ENCODE data around the gene LRP1-AS. TPM values are rescaled to one million over a fixed set of nuclear protein-coding genes. Genes with fewer than 3 reads are reported as not detected.
A peak's percentile ranks its signal among the peaks of the same experiment; 100 is the strongest.

The LRP1-AS gene
- total and polyA plus RNA-seq, 7 donors: not detected

DNA sequence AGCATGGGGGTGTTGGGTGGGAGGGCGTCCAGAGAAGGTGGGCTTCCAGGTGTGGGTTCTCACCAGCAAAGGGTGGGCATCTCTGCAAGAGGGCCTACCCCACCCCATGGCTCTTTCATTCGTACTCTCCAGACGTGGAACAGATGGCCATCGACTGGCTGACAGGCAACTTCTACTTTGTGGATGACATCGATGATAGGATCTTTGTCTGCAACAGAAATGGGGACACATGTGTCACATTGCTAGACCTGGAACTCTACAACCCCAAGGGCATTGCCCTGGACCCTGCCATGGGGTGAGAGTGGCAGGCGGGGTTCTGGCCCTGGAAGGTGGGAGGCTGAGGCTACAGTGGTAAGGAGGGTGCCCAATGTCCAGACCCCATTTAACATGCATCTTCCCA, 6.7 kb upstream of the LRP1-AS start:
- Histone ChIP-seq H3K27me3 (no peaks in the 10 kb centered on the region), H3K27ac (peak overlapping the region; percentile 79 to 85 (median 84)), H3K4me1 (peaks cover 0 to 62% (median 55%) of the 10 kb centered on the region in 4 donors), H3K36me3 (peaks cover 37 to 53% (median 39%) of the 10 kb centered on the region in 4 donors), H3K9me3 (no peaks in the 10 kb centered on the region), H3K4me3 (no peak overlapping the region)
- intact Hi-C loops (cut with DNase I): no loop called here
- WGBS, 2 donors: 93% methylated on average over 6 of the region's 6 CpGs
- no peak for TF ChIP-seq POLR2A (IDR thresholded peaks at IDR 0.05)
- no peak for TF ChIP-seq POLR2AphosphoS5 (IDR thresholded peaks at IDR 0.05)
- TF ChIP-seq EP300 (IDR thresholded peaks at IDR 0.05): no peak
- TF ChIP-seq, protein P1, sequence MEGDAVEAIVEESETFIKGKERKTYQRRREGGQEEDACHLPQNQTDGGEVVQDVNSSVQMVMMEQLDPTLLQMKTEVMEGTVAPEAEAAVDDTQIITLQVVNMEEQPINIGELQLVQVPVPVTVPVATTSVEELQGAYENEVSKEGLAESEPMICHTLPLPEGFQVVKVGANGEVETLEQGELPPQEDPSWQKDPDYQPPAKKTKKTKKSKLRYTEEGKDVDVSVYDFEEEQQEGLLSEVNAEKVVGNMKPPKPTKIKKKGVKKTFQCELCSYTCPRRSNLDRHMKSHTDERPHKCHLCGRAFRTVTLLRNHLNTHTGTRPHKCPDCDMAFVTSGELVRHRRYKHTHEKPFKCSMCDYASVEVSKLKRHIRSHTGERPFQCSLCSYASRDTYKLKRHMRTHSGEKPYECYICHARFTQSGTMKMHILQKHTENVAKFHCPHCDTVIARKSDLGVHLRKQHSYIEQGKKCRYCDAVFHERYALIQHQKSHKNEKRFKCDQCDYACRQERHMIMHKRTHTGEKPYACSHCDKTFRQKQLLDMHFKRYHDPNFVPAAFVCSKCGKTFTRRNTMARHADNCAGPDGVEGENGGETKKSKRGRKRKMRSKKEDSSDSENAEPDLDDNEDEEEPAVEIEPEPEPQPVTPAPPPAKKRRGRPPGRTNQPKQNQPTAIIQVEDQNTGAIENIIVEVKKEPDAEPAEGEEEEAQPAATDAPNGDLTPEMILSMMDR (IDR thresholded peaks at IDR 0.05): no peak
- peak; percentile 62 for DNase-seq

DNA sequence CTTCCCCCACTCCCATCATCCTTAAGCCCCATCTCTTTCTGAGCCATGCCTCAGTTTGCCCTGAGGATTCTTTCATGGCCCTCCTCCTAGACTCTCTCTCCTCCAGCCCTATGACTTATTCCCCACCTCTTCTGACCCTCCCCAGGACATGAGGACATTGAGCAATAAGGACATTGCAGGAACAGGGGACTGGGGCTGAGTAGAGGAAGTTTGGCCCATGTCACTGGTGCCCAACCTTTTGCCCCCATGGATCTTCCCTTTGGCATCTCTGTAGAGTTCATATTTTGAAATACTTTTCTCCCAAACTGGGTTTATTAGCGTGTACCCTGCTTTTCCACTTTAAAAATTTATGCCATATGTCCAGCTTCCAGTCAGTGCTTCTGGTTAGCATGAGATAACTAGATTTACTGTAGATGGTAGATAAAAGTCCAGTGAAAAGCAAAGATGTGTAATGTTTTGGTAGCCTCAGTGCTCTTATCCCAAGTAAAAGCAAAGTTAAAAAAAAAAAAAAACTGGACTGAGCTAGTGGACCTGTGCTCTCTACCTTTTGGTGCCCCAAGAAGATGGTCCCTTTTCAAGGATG, 6.1 kb upstream of the LRP1-AS start:
- no peaks in the 10 kb centered on the region for H3K27me3 ChIP-seq
- no peaks in the 10 kb centered on the region for H3K9me3 ChIP-seq
- TF ChIP-seq, protein P1 (IDR thresholded peaks at IDR 0.05): no peak
- TF ChIP-seq POLR2A (IDR thresholded peaks at IDR 0.05) (no peak), POLR2AphosphoS5 (IDR thresholded peaks at IDR 0.05) (no peak), EP300 (IDR thresholded peaks at IDR 0.05) (no peak)
- 88 to 93% methylated on average over 1 of the region's 1 CpG for WGBS, 2 donors
- peak; percentile 64 for DNase-seq
- peak overlapping the region; percentile 79 to 85 (median 84) for H3K27ac ChIP-seq
- peaks cover 0 to 64% (median 58%) of the 10 kb centered on the region in 4 donors for H3K4me1 ChIP-seq
- intact Hi-C loops (cut with DNase I): no loop called here
- H3K36me3 ChIP-seq: peaks cover 31 to 47% (median 33%) of the 10 kb centered on the region in 4 donors
- no peak overlapping the region for H3K4me3 ChIP-seq

DNA sequence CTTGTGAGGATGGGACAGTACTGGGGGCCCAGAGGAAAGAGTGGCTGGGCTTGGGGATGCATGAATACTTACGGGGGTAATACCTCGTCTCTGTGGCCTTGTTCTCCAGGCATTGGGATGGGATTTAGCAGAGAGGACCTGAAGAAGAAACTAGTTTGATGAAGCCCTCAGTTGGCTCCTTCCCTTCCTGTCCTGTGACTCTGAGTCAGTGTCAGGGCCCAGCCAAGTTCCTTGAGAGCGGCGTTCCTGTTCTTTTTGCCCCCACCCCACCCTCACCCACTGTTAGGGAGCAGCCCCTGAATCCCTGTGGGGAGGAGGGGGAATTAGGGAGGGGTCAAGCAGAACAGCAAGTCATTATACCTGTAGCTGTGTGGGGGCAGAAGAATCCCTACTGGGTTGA, 5.2 kb upstream of the LRP1-AS start:
- H3K36me3 ChIP-seq: peaks cover 27 to 40% (median 31%) of the 10 kb centered on the region in 4 donors
- no peaks in the 10 kb centered on the region for H3K9me3 ChIP-seq
- peak; percentile 89 for DNase-seq
- H3K27me3 ChIP-seq: no peaks in the 10 kb centered on the region
- intact Hi-C loops (cut with DNase I): no loop called here
- no peak overlapping the region for H3K4me3 ChIP-seq
- peak overlapping the region; percentile 79 to 85 (median 84) for H3K27ac ChIP-seq
- TF ChIP-seq POLR2A (IDR thresholded peaks at IDR 0.05) (no peak), POLR2AphosphoS5 (IDR thresholded peaks at IDR 0.05) (peak in 3 of 4 donors; percentile 5 to 27 (median 13))
- peaks cover 0 to 67% (median 62%) of the 10 kb centered on the region in 4 donors for H3K4me1 ChIP-seq
- WGBS, 2 donors: 78 to 82% methylated on average over 4 of the region's 4 CpGs

DNA sequence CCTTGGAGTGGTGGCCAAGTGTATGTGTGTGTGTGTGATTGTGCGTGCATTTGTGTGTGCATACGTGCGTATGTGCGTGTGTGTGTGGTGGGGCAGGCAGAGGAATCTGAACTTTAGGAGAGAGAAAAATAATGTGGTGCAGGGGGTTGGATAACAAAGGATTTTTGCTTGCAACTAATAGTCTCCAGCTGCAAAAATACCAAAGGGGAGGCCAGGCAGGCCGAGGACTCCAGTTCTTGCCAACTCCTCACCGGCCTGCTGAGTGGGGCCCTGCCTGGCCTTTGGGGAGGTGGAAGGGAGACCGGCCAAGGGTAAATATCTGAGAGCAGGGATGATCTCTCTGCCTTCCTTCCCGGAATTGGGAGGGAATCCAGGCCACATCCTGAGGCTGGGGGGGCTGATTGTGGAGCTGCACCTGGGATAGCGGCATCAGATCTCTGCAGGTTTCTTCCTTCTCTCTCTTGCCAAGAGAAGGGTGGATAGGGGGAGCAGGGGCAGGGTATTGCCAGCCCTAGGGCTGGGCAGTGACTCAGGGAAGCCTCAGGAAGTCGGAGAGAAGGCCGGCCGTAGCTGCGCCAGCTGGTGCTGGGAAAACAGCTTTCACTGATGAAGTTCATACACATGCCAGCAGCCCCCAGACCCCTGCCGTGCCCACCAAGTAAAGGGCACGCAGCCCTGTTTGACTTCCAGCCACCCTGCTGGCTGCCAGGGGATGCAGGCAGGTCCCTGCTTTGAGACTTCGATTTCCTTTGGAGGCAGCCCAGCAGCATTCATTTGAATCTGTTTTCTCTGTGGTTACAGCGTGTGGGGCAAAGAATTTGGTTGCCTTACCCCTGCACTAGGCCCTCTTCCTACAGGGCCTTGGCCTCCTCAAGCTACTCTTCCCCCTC, 4.6 kb upstream of the LRP1-AS start:
- peaks cover 27 to 40% (median 31%) of the 10 kb centered on the region in 4 donors for H3K36me3 ChIP-seq
- H3K4me1 ChIP-seq: peaks cover 0 to 73% (median 68%) of the 10 kb centered on the region in 4 donors
- H3K9me3 ChIP-seq: no peaks in the 10 kb centered on the region
- no peak overlapping the region for H3K4me3 ChIP-seq
- 76 to 86% methylated on average over 17 of the region's 17 CpGs for WGBS, 2 donors
- TF ChIP-seq POLR2AphosphoS5 (IDR thresholded peaks at IDR 0.05): peak in 2 of 4 donors; percentile 20 to 23
- TF ChIP-seq, protein P1 (IDR thresholded peaks at IDR 0.05): no peak
- peak overlapping the region; percentile 79 to 85 (median 84) for H3K27ac ChIP-seq
- intact Hi-C loops (cut with DNase I): no loop called here
- H3K27me3 ChIP-seq: no peaks in the 10 kb centered on the region
- DNase-seq: peak; percentile 84

DNA sequence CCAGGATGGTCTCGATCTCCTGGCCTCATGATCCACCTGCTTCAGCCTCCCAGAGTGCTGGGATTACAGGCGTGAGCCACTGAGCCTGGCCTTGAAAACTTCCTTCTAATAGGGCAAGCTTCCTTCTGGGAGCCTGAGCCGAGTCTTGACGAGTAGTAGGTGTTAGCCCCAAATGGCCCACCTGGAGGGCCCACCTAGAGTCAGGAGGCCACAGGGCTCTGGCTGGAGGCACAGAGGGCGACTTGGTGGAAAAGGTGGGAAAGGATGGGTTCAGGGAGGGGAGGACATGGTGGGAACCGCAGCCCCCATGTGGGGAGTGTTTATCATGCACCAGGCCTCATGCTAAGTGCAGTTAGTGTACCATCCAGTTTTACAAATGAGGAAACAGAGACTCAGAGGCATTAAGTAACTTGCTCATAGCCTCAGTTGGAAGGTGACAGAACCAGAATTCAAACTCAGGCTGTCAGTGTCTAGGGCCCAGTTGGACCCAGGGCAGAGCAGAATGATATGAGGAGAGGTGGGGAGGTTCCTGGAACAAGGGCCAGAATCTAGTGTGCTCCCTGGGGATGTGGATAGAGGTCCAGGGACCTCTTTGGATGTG, 3.1 kb upstream of the LRP1-AS start:
- H3K27ac ChIP-seq: peak overlapping the region; percentile 79 to 85 (median 84)

More for the DNA sequence above, 3.1 kb upstream of the LRP1-AS start:
- Histone ChIP-seq H3K4me3 (no peak overlapping the region), H3K9me3 (no peaks in the 10 kb centered on the region), H3K36me3 (peaks cover 16 to 40% (median 29%) of the 10 kb centered on the region in 4 donors), H3K27me3 (no peaks in the 10 kb centered on the region), H3K4me1 (peaks cover 0 to 83% (median 82%) of the 10 kb centered on the region in 4 donors)
- peak; percentile 61 for DNase-seq
- intact Hi-C loops (cut with DNase I): no loop called here
- 89 to 92% methylated on average over 6 of the region's 6 CpGs for WGBS, 2 donors
- TF ChIP-seq EP300 (IDR thresholded peaks at IDR 0.05): no peak
- TF ChIP-seq, protein P1 (IDR thresholded peaks at IDR 0.05): no peak
- no peak for TF ChIP-seq POLR2A (IDR thresholded peaks at IDR 0.05)
- no peak for TF ChIP-seq POLR2AphosphoS5 (IDR thresholded peaks at IDR 0.05)

Measured in sigmoid colon (tissue), 7 donors.